Colon (tissue), 2 donors: Measurements from ENCODE around the gene SH3PXD2A.
"Not testable (repeated sequence)": the region's sequence is repeated elsewhere in the genome, so short reads cannot be mapped to it uniquely, and the experiment has no call there.

Experiments used
- FAIRE-seq: peaks from 2 replicates; lab custom pipeline; 2012; peaks lifted over from hg19 to GRCh38; lab: Jason Lieb, UNC
- donor health status: control.
- donor health status: control.

Gene SH3PXD2A

GRCh38 chr10:103849880-103850571, 5.3 kb downstream of the SH3PXD2A start:
- FAIRE-seq: no peak

- no peak for FAIRE-seq
Measured at GRCh38 chr10:103849212-103849877, 6.0 kb downstream of the SH3PXD2A start.

GRCh38 chr10:103847909-103848468, 7.4 kb downstream of the SH3PXD2A start:
- FAIRE-seq: no peak

GRCh38 chr10:103847346-103847745, 8.0 kb downstream of the SH3PXD2A start:
- no peak for FAIRE-seq

GRCh38 chr10:103845972-103846371, 9.4 kb downstream of the SH3PXD2A start:
- no peak for FAIRE-seq

- not testable (repeated sequence) for FAIRE-seq
Measured at GRCh38 chr10:103845346-103845745, 10.0 kb downstream of the SH3PXD2A start.

GRCh38 chr10:103843854-103844570, 11.4 kb downstream of the SH3PXD2A start:
- FAIRE-seq: no peak

- FAIRE-seq: no peak
Measured at GRCh38 chr10:103843045-103843444, 12.3 kb downstream of the SH3PXD2A start.

- no peak for FAIRE-seq
Measured at GRCh38 chr10:103842605-103843004, 12.8 kb downstream of the SH3PXD2A start.

GRCh38 chr10:103841519-103841918, 13.9 kb downstream of the SH3PXD2A start:
- FAIRE-seq: no peak

- FAIRE-seq: no peak
Measured at GRCh38 chr10:103840740-103841070, 14.7 kb downstream of the SH3PXD2A start.

- FAIRE-seq: no peak
Measured at GRCh38 chr10:103839872-103840739, 15.3 kb downstream of the SH3PXD2A start.

- no peak for FAIRE-seq
Measured at GRCh38 chr10:103839519-103839871, 15.9 kb downstream of the SH3PXD2A start.

- FAIRE-seq: no peak
Measured at GRCh38 chr10:103838862-103839518, 16.4 kb downstream of the SH3PXD2A start.

GRCh38 chr10:103838070-103838395, 17.3 kb downstream of the SH3PXD2A start:
- no peak for FAIRE-seq

- FAIRE-seq: no peak
Measured at GRCh38 chr10:103837370-103838069, 17.9 kb downstream of the SH3PXD2A start.

GRCh38 chr10:103836861-103837260, 18.5 kb downstream of the SH3PXD2A start:
- FAIRE-seq: no peak

GRCh38 chr10:103836273-103836672, 19.1 kb downstream of the SH3PXD2A start:
- no peak for FAIRE-seq

GRCh38 chr10:103835096-103836050, 20.0 kb downstream of the SH3PXD2A start:
- FAIRE-seq: no peak
